GM21447 (cell line): Measurements from ENCODE around the gene TMEM239.
"Not testable (repeated sequence)": the region's sequence is repeated elsewhere in the genome, so short reads cannot be mapped to it uniquely, and the experiment has no call there.

Experiments used
- ATAC-seq: cut with Tn5 transposase; IDR thresholded peaks from one replicate; pipeline ENCODE4 v1.9.1; 2021; ENCODE audit not compliant: unreplicated experiment

Gene TMEM239

GRCh38 chr20:2820084-2820895 lies 4.1 kb downstream of the TMEM239 start:
- ATAC-seq: no peak

- ATAC-seq: no peak
Measured at GRCh38 chr20:2820896-2821869, 5.0 kb downstream of the TMEM239 start.

DNA sequence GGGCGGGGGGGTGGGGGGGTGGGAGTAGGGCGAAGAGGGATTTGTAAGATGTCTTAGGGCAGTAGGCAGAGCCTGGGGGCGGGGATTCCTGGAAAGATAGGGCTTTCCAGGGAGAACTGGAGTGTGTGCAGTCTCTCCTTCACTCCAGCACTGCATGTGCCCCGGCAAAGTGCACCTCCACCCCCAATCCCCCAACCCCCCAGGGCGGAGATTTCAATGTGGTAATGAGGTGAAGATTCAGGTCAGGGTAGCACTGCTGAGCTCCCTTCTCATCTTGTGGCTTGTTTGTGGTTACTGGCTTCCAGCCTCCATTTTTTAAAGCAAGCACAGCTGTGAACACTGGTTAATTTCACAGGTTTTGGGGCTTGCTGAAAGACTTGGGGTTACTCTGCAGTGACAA lies 5.9 kb downstream of the TMEM239 start:
- no peak for ATAC-seq

GRCh38 chr20:2825761-2826160 lies 9.6 kb downstream of the TMEM239 start:
- no peak for ATAC-seq

GRCh38 chr20:2826655-2827054 lies 10.5 kb downstream of the TMEM239 start:
- ATAC-seq: no peak

DNA sequence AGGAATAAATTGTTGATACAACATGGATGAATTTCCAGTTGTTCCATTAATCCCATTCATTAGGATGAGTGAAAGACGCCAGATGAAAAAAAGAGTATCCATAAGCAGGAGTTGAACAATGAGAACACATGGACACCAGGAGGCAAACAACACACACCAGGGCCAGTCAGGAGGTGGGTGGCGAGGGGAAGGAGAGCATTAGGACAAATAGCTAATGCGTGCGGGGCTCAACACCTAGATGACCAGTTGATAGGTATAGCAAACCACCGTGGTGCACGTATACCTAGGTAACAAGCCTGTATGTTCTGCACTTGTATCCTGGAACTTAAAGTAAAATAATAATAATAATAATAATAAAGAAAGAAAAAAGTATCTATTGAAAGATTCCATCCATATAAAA lies 13.2 kb downstream of the TMEM239 start:
- no peak for ATAC-seq

DNA sequence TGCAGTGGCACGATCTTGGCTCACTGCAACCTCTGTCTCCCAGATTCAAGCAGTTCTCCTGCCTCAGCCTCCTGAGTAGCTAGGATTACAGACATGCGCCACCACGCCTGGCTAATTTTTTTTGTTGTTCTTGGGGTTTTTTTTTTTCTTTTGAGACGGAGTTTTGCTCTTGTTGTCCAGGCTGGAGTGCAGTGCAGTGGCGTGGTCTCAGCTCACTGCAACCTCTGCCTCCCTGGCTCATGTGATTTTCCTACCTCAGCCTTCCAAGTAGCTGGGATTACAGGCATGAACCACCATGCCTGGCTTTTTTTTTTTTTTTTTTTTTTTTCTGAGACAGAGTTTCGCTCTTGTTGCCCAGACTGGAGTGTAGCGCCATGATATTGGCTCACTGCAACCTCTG lies 15.0 kb downstream of the TMEM239 start:
- ATAC-seq: not testable (repeated sequence)

- no peak for ATAC-seq
Measured at GRCh38 chr20:2833761-2834160, 17.6 kb downstream of the TMEM239 start.

GRCh38 chr20:2834401-2835110 lies 18.4 kb downstream of the TMEM239 start:
- ATAC-seq: no peak

DNA sequence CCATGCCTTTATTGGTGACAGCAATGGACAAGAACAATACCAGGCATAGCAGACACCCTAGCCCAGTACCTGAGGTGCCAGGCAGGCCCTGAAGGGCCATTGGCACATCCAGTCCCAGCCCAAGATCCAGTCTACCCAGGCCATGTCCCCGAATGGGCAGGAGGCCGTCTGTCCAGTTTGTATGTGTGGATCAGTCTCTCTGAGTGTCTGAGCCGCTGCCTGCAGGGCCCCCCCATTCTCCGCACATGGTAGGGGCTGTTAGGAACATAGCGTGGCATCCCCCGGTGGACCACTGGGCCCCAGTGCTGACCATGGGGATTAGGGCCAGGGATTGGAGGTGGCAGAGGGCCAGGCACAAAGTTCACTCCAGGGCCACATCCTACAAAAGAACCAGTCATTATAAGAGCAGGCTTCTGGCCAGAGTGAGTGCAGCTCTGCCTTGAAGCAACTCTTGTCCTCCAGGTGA lies 19.2 kb downstream of the TMEM239 start:
- no peak for ATAC-seq

- ATAC-seq: no peak
Measured at GRCh38 chr20:2836035-2836434, 19.9 kb downstream of the TMEM239 start.

GRCh38 chr20:2837221-2837960 lies 21.2 kb downstream of the TMEM239 start:
- ATAC-seq: no peak

- ATAC-seq: no peak
Measured at GRCh38 chr20:2838170-2838797, 22.1 kb downstream of the TMEM239 start.

DNA sequence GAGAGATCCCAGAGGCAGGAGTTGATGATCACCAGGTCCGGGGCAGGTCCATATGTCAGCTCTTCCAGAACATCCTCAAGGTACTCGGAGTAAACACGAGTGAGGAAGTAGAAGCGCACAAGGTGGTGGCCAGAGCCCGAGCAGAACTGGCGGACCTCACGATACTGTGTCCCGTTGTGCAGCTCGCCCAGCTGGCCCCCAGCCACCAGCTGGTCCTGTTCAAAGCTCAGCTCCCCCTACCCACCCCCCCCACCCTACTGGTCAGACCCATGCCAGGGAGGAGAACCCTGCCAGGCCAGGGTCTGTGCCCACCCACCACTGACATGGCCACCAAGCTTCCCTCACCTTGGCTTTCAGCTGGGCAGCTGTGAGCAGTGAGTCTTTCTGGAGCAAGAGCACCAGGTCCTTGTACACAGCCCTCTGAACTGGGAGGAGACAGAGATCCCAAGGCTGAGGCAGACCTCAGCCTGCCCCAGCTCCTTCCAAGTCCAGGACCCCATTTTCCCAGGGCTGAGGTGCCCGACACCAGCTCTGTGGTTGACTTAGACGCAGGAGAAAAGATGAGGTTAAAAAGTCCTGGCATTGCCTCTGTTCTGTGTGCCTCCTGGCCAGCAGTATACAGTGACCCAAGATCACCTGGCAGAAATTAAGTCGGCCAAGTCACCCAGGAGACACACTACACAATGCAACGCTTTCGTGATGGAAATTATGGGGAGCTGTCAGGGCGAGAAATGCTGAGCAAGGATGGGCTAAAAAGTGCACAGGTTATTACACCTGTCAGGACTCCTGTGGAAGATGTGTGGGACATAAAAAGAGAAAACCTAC lies 22.9 kb downstream of the TMEM239 start:
- ATAC-seq: no peak

- ATAC-seq: no peak
Measured at GRCh38 chr20:2839732-2840137, 23.6 kb downstream of the TMEM239 start.

GRCh38 chr20:2840138-2840966 lies 24.2 kb downstream of the TMEM239 start, which contains the start of the genes PCED1A and VPS16:
Gene PCED1A (minus strand): TSS chr20:2840655. CDS start chr20:2839912, 743 bp downstream.
Gene VPS16 (plus strand): TSS chr20:2840745. CDS start chr20:2840775, 30 bp downstream.
- peak; percentile 93 for ATAC-seq

GRCh38 chr20:2840967-2841531 lies 24.9 kb downstream of the TMEM239 start:
- peak; percentile 45 for ATAC-seq

DNA sequence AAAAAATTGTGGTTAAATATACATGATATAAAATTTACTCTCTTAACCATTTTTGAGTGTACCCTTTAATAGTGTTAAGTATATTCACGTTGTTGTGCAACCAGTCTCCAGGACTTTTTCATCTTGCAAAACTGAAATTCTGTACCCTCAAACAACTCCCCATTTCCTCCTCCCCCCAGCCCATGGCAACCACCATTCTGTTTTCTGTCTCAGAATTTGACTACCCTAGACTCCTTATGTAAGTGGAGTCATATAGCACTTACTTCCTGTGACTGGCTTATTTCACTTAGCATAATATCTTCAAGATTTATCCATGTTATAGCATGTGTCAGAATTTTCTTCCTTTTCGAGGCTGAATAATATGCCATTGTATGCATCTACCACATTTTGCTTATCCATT lies 29.4 kb downstream of the TMEM239 start:
- ATAC-seq: no peak
